ENCODE data around the gene HLA-DPB1.
"Not testable (repeated sequence)": the region's sequence is repeated elsewhere in the genome, so short reads cannot be mapped to it uniquely, and the experiment has no call there.

HLA-DPB1 gene

GRCh38 chr6:33072508-33073100, 3.2 kb upstream of the HLA-DPB1 start:
- no peak for DNase-seq

- peak in 1 of 2 experiments; percentile 20 for DNase-seq
These were observed 2.3 kb upstream of the HLA-DPB1 start, which contains the start of gene HLA-DPA1 for GRCh38 chr6:33073431-33073871. Gene HLA-DPA1 (minus strand): TSS chr6:33073649.

DNA sequence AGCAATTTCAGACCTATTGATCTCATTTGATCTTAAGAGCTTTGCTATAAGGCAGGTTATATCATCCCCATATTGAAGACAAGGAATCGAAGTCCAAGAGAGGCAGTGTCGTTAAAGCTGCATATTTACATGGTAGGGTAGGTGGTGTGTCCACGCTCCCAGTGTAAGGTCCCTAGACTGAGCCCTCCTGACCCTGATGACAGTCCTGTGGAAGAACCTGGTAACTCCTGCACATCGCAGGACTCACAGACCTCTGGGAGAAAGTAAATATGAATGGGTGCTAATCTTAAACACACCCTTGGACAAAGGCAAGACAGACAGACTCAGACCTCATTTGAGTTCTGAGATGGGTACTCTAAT, 602 bp upstream of the HLA-DPB1 start:
- DNase-seq = no peak

DNA sequence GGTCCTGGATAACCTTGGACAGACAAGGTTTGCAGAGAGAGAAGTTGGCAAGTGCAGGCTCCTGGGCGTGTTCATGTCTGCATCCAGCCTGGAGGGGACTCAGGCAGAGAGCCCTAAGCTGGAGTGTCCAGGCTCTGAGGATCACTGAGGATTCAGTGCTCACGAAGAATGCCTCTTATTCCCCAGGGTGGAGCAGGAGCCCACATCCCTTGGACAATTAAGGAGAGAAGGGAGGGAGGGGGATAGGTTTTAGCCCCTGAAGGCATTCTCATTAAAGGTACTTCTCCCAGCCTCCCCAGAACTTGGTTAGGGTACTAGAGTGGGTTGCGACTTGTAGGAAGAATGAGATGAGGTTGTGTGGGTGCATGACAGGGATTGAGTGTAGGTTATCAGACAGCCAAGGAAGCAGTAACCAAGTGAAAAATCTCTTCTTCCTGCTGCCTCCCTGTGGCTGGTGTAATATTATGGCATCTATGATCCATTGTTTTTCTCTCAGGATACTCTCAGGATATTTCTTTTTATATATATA, 680 bp downstream of the HLA-DPB1 start:
- no peak for DNase-seq

DNA sequence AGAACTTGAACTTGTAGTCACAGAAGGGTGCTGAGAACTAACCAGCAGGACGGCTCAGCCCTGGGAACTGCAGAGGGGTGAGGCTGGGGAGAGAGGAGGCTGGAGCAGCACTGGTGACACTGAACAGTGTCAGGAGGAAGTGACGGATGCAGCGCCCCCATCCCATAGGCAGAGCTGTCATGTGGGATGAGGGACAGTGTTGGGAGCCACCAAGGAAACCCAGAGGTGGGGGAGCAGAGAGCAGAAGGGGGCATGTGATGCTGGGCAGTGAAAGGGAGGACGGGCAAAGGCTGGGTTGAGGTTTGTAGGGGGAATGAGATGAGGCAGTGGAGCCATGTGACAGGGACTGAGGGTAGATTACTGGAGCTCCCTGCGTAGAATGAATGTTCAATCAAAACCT, 2.1 kb downstream of the HLA-DPB1 start:
- DNase-seq = no peak

DNA sequence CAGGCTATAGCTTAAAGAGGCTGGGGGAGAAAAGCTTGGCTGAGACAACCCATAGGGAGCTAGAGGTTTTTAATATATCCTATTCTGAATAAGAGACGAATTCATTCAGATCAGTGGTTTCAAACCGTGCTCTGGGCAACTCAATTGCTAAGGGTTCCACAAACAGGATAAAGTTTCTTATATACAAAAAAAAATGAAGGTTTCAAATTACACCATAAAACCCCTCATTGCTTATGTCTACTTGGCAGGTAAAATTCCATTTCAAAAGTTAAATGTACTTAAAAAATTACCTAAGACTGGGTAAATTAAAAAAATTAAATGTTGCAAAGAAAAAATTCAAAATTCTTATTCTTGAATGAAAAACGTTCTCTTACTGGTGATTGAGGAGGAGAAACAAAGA, 2.7 kb downstream of the HLA-DPB1 start:
- DNase-seq = no peak

DNA sequence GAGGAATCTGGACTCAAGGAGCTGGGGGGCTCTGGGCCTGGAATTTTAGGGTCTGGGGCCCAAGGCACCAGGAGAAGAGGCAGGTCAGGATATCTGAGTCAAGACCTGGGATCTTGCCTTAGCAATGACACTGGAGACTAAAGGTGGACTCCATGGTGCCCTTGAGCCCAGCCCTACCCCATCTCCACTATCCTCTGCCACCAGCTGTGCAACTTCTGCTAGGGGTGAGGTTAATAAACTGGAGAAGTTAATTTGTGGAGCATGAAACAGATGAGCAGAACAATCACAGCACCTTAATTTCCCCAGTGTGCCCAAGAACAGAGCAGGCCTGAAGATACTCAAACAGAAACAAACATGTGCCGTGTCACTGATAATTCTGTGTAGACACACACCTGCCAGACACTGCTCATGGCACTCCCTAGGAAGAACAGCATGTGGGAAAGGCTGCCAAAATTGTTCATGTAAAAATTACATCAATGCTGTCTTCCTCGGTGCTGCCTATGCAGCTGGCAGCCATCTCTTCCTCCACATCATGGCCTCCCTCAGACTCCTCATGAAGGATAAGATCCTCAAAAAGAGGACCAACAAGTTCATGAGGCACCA, 3.2 kb downstream of the HLA-DPB1 start:
- no peak for DNase-seq

DNA sequence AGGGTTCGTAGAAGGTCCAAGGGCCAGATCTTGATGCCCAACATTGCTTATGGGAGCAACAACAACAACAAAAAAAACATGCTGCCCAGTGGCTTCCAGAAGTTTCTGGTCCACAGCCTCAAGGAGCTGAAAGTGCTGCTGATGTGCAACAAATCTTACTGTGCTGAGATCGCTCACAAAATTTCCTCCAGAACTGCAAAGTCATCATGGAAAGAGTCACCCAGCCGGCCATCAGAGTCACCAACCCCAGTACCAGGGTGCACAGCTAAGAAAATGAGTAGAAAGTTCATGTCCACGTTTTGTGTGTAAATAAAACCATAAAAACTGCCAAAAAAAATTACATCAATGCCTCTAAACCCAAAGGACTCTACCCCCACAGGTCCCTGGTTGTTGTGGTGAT, 3.8 kb downstream of the HLA-DPB1 start:
- no peak for DNase-seq

DNA sequence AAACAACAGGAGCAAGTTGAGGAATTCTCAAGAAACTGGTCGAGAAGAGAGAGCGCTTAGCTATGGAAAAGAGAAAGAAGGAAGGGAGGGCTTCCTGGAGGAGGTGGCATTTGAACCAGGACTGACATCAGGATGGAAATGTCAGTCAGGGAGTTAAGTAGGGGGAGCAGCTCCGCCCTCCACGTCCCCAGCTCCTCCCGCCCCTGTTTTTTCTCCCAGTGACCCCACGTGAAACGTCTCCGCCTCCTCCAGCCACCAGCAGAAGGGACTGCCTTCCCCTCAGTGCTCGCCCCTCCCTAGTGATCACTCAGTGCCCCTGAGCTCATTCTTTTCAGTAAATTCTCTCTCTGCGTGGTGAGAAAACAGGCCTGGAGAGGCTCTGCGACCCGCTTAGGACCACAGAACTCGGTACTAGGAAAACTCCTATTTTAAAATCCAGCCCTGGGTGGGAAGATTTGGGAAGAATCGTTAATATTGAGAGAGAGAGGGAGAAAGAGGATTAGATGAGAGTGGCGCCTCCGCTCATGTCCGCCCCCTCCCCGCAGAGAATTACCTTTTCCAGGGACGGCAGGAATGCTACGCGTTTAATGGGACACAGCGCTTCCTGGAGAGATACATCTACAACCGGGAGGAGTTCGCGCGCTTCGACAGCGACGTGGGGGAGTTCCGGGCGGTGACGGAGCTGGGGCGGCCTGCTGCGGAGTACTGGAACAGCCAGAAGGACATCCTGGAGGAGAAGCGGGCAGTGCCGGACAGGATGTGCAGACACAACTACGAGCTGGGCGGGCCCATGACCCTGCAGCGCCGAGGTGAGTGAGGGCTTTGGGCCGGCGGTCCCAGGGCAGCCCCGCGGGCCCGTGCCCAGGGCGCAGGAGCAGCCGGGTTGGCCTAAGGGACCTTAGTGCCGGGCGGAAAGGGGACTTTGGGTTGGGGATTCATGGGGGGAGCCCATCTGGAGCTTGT, 4.6 kb downstream of the HLA-DPB1 start:
- no peak for DNase-seq

DNA sequence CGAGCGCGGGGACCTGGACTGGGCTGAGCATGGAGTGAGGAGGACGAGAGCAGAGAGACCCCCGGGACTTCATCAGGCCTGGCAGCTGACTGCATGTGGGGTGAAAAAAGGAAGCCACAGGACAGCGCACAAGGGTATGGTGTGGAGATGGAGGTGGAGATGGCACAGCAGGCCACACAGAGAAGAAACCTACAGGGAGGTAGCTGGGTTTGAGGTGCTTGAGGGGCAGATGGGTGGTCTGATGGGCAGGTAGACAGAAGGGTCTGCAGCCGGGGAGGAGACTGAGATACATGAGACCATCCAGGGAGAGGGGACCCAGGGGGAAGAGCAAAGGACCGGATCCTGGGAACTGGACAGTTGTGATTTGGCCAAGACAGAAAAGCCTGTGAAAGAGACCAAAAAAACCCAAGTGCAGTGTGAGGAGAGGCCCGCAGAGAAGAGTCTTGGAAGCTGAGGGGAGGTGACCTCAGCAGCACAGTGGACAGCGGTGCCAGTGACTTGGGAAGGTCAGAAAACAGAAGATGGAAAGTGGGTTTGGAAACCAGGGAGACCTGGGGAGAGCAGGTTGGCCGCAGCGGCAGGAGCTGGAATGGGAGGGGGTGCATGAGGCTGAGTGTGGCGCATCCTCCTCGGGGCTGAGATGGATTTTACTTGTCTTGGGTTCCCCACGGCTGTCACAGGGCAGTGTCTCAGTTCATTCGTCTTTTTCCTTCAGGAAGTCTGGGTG, 5.5 kb downstream of the HLA-DPB1 start:
- DNase-seq = no peak

DNA sequence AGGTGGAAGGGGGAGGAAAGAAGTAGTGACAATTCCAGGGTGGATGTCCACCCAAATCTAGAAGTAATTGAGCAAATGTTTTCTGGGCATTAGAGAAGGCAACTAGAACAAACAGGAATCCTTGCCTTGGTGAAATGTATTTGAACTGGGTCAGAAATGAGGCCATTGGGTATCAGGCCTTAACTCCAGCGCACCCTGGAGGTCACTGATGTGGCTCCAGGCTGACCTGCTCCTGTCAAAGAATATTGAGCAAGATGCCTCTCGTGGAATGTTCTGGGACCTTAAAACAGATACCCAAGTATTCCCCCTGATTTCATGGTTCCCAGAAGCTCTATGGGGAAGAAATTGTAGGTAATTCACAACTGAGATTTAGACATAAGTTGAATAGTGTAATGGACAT, 6.9 kb downstream of the HLA-DPB1 start:
- no peak for DNase-seq

DNA sequence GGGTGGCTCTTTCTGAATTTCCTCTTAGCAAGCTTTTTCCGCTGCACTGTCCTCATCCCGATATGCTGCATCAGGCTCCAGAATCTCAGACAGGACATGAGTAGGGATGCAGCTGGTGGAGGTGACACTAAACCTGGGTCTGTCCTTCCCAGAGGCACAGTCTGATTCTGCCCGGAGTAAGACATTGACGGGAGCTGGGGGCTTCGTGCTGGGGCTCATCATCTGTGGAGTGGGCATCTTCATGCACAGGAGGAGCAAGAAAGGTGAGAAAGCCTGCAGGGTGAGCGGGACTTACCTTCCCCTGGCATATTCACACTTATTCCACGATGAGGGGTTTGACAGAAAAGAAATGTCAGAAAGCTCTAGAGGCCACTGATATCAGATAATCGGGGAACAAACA, 9.8 kb downstream of the HLA-DPB1 start:
- no peak for DNase-seq

DNA sequence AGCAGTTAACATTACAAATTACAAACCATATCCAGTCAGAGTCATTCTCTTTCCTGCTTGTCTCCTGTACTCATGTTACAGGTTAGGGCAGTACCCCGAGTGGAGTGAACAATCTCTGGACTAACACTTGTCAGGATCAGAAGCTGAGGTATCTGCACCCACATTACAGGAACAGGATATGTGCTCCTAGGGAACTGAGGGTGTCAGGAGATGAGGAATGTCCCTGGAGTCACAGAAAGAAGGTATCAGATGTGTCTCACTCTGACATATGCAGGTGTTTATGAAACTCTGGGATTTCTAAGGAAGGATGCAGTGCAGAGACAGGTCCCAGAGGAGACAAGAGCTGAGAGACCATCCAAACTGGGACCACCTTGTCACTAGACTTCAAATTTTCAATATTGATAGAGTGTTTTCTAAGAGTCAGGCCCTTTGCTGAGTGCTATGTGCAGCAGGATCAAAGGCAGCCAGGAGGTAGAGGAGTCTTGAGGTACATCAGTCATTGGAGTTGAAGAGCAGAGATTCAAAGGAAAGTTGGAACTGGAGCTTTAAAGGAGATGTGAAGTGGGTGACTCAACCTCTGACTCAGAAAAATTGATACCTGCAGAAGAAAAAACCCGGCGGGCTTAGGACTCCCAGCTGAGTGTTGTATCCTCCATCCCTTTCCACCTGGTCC, 12.6 kb downstream of the HLA-DPB1 start:
- DNase-seq = no peak

DNA sequence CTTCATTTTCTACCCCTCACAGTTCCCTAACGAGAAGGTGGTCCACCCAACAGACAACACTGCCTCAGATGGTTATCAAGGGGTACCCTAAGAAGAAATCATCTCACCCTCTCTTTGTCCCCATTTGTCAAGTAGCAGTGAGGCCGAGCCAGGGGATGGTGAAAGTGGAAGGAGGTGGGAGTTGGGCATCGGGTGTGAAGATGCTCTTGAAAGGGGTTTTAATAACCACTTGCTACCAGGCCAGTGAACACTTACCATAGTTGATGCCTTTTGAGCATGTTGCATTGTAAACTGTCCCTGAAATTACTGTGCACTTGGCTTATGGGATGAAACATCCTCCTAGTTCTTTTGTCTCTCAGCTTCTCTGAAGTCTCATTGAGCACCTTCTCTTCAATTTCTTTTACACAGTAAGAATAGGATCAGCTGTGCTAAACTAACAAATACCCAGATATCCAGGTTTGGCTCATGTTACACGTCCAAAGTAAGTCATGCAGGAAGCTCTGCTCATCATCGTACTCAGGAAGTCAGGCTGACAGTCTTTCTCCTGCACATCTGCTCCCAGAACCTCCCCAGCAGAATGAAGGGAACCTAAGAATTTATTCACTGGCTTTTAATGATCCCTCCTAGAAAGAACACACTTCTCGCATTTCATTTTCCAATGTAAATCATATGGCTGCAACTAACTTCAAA, 13.3 kb downstream of the HLA-DPB1 start:
- no peak for DNase-seq

DNA sequence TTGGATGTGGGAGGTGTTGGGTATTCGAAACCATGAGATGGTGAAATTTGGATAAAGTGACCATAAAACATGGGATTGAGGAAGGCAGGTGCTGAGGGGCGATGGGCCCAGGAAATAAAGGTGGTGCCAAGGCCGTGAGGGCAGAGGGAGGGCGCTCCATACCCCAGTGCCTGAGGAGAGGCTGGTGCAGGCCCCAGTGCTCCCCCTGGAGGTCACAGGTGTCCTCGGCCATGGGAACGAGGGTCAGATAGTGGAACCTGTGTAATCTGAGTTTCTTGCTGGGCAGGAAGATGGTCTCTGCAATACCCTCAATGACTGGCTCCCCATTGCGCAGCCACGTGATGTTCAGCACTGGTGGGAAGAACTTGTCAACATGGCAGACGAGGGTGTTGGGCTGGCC, 16.2 kb downstream of the HLA-DPB1 start:
- peak; percentile 38 to 52 for DNase-seq

DNA sequence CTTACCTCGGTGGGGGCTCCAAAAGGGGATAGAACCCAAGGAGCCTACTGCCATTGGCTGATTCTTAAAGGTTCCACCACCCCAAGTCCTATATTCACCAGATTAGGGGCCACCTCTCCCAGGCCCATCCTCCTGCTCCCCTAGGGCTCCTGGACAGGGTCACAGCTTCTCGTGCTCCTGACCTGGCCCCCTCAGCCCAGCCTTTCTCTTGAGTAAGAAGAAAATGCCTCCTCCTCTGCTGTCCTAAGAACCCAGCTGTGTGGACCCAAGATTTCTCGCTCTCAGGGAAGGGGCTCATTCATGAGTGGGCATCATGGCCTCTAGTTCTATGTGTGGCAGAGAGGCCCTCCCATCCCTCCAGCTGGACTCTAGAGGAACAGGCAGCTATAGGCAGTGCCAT, 16.6 kb downstream of the HLA-DPB1 start:
- DNase-seq = no peak

DNA sequence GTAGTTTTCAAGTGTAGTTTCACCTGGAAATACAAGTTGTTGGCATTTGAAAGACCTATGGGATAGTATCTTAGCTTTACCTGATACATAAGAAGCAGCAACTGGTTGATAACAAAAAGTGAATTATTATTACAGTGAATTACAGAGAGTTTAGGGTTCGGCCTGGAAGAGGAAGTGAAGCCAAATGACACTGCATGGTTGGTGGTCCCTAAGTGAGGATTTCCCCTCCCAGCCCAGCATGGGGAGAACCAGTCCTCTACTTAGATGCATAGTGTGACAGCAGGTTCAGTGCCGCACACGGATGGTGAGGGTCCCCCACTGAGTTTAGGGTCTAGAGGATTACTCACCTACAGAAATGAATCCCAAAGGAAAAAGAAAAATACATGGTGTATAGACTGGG, 18.1 kb downstream of the HLA-DPB1 start:
- no peak for DNase-seq

GRCh38 chr6:33095681-33096080, 19.9 kb downstream of the HLA-DPB1 start:
- no peak for DNase-seq

GRCh38 chr6:33101121-33101737, 25.4 kb downstream of the HLA-DPB1 start:
- not testable (repeated sequence) for DNase-seq

DNA sequence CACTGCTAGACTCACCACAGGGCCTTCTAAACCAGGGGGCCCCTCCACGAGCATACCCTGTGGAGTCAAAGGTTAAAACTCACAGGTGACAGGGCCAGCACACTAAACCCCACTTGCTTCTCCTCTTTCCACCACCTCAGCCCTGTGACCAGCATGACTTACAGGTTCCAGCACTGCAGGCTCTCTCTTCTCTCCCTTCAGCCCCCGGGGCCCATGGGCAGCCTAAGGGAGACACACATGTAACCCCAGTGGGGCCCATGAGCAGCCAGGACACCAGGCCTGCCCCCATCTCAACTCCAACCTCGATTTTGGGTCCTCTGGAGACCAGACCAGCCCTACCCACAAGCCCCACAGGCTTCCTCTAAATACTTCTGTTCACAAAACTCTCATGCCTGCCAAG, 28.0 kb downstream of the HLA-DPB1 start:
- DNase-seq = no peak

GRCh38 chr6:33104887-33105286, 29.1 kb downstream of the HLA-DPB1 start:
- no peak for DNase-seq

All from stimulated activated CD4-positive, alpha-beta T cell treated with anti-CD3 and anti-CD28 coated beads, Interleukin-4, amount 100 ng/mL, for 4 hours (primary cell).